ENCODE measurements around the gene IQGAP2.

DNA sequence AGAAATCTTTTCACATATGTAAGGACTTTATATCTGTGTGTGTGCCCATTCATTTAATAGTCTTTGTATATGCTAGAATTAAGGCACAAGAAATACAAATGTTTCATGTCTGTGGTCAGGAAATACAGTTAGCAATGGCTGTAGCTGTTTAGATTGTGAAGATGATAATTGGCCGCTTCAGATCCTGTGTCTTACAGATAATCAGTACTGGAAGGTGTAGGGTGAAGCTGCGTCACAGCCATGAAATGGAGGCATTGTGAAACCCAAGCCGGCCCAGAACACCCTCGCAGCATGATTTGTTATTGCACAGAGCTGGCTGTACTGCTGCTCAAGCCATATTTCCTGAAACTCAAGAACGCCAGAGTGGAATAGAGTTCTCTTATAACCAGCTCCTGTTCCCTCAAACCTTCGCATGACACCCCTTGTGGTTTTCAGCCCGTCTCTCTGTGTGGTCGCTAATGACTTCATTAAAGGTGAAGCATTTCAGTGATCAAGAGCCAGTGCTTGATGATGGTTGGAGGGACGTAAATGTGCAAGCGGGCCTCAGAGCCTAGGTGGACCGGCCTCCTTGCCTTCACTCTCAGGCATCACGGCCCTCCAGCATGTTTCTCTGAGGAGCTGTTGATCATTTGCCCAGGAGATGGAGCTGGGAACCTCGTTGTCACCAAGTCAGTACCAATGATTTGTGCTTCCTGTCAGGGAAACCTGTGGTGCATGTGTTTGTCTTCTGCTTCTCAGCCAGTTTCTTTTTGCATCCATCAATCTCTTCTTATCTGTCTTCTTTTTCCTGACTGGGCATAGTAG, 140.0 kb downstream of the IQGAP2 start:
- TF ChIP-seq GATA2 (IDR thresholded peaks at IDR 0.05; ENCODE audit: low read depth, low read length) (no peak), GATA3 (IDR thresholded peaks at IDR 0.05; ENCODE audit: low read depth, low read length) (no peak)

Measured in SH-SY5Y (cell line).